Vagina (tissue), 2 donors: ENCODE data around the gene BCAS3. TPM values are rescaled to one million over a fixed set of nuclear protein-coding genes. Genes with fewer than 3 reads are reported as not detected.

ENCODE experiments used
- DNase-seq, 2 donors: peaks; one replicate each; pipeline ENCODE4 v3.0.0-alpha.2; 2017; ENCODE audit errors: extremely low spot score in 2 of 2
- H3K27ac ChIP-seq: fragments of 200-600 bp; sonication (generic); one replicate; pipeline ENCODE4 v1.5.1; 2019
- H3K27me3 ChIP-seq: fragments of 200-600 bp; sonication (generic); one replicate; pipeline ENCODE4 v1.5.1; 2019
- H3K36me3 ChIP-seq, 2 donors: fragments of 200-600 bp; sonication (generic); one replicate each; pipeline ENCODE4 v1.5.1; 2017 to 2019
- H3K4me1 ChIP-seq: fragments of 200-600 bp; sonication (generic); one replicate; pipeline ENCODE4 v1.5.1; 2019
- H3K4me3 ChIP-seq, 2 donors: fragments of 200-600 bp; sonication (generic); 1 replicate in 1 of 2; 2 replicates in 1 of 2; pipeline ENCODE4 v1.5.1; 2016 to 2019
- H3K9me3 ChIP-seq: fragments of 200-600 bp; sonication (generic); one replicate; pipeline ENCODE4 v1.5.1; 2019
- POLR2A ChIP-seq, 2 donors: fragments of 450-650 bp; IDR thresholded peaks; one replicate each; pipeline ENCODE4 v1.6.1; 2017; ENCODE audit warnings: antibody characterized with exemption in 2 of 2, mild to moderate bottlenecking in 2 of 2, moderate library complexity in 2 of 2
- POLR2AphosphoS5 ChIP-seq, 2 donors: sonication (generic); formaldehyde crosslinking; IDR thresholded peaks; one replicate each; pipeline ENCODE4 v1.9.0; 2017; ENCODE audit warnings: antibody characterized with exemption in 2 of 2, mild to moderate bottlenecking in 2 of 2, low read depth in 1 of 2; ENCODE audit not compliant: insufficient read depth in 1 of 2
- intact Hi-C: fragments of 100-400 bp; cut with DNase I; formaldehyde crosslinking; loops from one replicate; pipeline ENCODE4 v1.15.1; 2023
- total RNA-seq: library from RNA; depleted of rRNA; stranded (reverse); fragments of >200 nt; gene quantifications from one replicate; pipeline ENCODE4 v1.2.3, GENCODE V29; 2016
- TF ChIP-seq, protein P1 (sequence below), 3 experiments: fragments of 450-650 bp in 2 of 3; fragments of 200-600 bp in 1 of 3; sonication (generic) in 1 of 3; IDR thresholded peaks; one replicate each; pipeline ENCODE4 v1.5.1; 2017 to 2019; ENCODE audit warnings: antibody characterized with exemption in 3 of 3, mild to moderate bottlenecking in 2 of 3, moderate library complexity in 2 of 3

Gene BCAS3
- total RNA-seq, 1 donor from 2014 or later: 33.1 TPM

DNA sequence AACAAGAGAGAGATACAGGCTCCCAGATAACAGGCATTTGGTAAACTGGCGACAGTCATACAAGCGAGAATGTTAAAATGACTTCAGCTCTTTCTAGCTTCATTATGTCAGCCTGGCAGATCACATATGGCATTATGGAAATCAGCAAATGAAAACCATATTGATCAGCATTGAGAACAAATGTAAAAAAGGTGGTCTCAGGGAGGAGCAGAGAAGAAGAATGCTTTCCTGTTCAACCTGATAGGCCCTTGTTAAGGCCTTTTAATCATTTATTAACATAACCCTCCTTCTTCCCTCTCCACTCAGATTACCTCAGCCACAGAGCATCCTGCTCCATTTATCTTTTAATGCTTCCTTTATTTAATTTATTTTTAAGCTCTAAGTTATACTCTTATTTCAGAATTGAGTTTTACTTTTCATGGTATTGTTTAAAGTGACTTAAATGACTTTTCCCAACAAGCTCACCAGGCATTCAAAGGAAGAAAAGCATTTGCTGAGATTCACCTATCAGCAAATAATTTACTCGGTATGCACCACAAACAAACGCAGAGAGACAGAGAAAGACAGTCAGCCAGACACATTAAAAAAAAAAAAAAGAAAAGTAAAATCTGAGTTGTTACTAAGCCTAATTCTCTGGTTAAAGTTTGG lies 478.1 kb downstream of the BCAS3 start:
- Histone ChIP-seq H3K27ac (no peak overlapping the region), H3K4me1 (peaks cover 13% of the 10 kb centered on the region), H3K9me3 (no peaks in the 10 kb centered on the region), H3K4me3 (no peak overlapping the region), H3K27me3 (no peaks in the 10 kb centered on the region), H3K36me3 (no peaks in the 10 kb centered on the region)
- TF ChIP-seq POLR2A (IDR thresholded peaks at IDR 0.05) (no peak), POLR2AphosphoS5 (IDR thresholded peaks at IDR 0.05; ENCODE audit: insufficient read depth in 1 of 2, low read depth in 1 of 2) (no peak)
- TF ChIP-seq, protein P1, sequence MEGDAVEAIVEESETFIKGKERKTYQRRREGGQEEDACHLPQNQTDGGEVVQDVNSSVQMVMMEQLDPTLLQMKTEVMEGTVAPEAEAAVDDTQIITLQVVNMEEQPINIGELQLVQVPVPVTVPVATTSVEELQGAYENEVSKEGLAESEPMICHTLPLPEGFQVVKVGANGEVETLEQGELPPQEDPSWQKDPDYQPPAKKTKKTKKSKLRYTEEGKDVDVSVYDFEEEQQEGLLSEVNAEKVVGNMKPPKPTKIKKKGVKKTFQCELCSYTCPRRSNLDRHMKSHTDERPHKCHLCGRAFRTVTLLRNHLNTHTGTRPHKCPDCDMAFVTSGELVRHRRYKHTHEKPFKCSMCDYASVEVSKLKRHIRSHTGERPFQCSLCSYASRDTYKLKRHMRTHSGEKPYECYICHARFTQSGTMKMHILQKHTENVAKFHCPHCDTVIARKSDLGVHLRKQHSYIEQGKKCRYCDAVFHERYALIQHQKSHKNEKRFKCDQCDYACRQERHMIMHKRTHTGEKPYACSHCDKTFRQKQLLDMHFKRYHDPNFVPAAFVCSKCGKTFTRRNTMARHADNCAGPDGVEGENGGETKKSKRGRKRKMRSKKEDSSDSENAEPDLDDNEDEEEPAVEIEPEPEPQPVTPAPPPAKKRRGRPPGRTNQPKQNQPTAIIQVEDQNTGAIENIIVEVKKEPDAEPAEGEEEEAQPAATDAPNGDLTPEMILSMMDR (IDR thresholded peaks at IDR 0.05): no peak
- no peak for DNase-seq
- intact Hi-C loops: no loop called here

DNA sequence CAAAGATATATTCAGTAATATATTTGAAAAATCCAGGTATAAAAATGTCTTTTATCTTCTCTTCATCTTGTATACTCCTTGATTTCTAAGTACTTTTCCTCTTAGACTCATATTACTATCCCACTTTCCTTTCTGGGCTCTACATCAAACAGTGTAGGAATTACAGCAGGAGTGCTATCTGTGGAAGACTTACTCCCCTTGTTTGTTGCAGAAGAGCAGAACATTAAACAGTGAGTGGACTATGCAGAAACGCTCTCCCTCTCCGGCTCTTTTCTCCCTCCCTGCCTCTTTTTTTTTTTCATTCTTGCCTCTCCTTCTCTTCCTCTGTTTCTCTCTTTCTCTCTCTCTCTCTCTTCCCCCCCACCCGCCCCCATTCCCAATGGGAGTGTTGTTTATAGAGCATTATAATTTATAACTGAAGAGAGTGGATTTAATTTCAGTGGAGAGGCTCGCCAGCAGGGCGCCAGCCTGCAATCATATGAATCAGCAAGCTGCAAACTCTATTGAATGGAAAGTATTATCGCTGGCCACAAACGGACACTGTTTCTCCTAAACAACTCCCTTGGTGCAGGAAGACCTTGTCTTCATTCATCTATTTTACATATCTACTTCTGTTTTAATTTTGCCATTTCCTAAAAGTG lies 479.7 kb downstream of the BCAS3 start:
- Histone ChIP-seq H3K27ac (peak overlapping the region; percentile 3), H3K4me1 (peaks cover 13% of the 10 kb centered on the region), H3K9me3 (no peaks in the 10 kb centered on the region), H3K27me3 (no peaks in the 10 kb centered on the region), H3K36me3 (no peaks in the 10 kb centered on the region), H3K4me3 (no peak overlapping the region)
- intact Hi-C loops: no loop called here
- TF ChIP-seq POLR2A (IDR thresholded peaks at IDR 0.05) (no peak), POLR2AphosphoS5 (IDR thresholded peaks at IDR 0.05; ENCODE audit: insufficient read depth in 1 of 2, low read depth in 1 of 2) (no peak)
- TF ChIP-seq, protein P1 (IDR thresholded peaks at IDR 0.05): no peak
- DNase-seq: no peak

DNA sequence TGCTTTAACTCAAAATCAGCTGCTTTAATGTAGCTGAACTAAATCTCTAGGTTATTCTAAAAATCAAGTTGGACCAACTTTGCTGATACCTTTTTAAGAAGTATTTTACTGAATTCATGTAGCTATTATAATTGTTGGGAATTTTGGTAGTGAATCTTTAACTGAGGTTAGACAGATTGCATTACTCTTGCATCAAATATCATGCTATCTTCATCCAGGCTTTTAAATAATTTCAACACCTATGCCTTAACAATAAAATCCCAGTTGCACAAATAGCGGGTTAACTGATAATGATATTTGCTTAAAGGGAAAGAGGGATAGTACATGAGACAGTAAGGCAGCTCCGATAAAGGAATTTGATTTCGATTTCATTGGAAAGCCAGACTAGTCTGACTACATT lies 480.7 kb downstream of the BCAS3 start:
- TF ChIP-seq POLR2AphosphoS5 (IDR thresholded peaks at IDR 0.05; ENCODE audit: insufficient read depth in 1 of 2, low read depth in 1 of 2) (no peak), POLR2A (IDR thresholded peaks at IDR 0.05) (no peak)
- TF ChIP-seq, protein P1 (IDR thresholded peaks at IDR 0.05): no peak
- Histone ChIP-seq H3K9me3 (no peaks in the 10 kb centered on the region), H3K4me3 (no peak overlapping the region), H3K27ac (no peak overlapping the region), H3K36me3 (no peaks in the 10 kb centered on the region), H3K4me1 (peaks cover 13% of the 10 kb centered on the region), H3K27me3 (no peaks in the 10 kb centered on the region)
- intact Hi-C loops: no loop called here
- DNase-seq: no peak

DNA sequence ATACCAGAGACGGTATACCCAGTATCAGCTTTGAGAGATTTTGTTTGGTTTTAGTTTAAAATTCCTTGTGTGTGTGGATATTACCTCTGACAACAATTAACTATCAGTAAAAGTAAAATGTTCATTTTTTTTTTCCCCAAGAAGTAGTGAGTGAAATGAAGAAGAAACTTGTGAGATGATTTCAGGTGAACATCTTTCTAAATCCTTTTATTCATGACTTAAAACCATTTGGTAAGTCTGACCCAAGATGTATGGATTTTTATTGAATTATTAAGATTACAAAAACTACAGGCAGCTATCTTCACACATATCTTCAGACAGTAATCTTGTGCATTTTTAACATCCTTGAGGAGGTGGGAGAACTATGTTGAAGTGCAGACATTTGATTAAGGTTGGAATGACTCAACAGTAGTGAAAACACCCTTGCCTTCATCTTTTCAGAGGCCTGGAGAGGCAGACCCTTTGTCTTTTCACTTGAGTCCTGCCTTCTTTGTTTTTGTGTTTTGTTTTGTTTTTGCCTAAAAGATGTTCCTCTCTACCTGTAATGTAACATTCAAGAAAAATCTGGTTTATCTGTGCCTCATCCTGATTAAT lies 481.7 kb downstream of the BCAS3 start:
- TF ChIP-seq POLR2A (IDR thresholded peaks at IDR 0.05): no peak
- TF ChIP-seq, protein P1 (IDR thresholded peaks at IDR 0.05): no peak
- no peak for TF ChIP-seq POLR2AphosphoS5 (IDR thresholded peaks at IDR 0.05; ENCODE audit: insufficient read depth in 1 of 2, low read depth in 1 of 2)
- no peak for DNase-seq
- no peaks in the 10 kb centered on the region for H3K36me3 ChIP-seq
- no peak overlapping the region for H3K4me3 ChIP-seq
- H3K27ac ChIP-seq: no peak overlapping the region
- peaks cover 13% of the 10 kb centered on the region for H3K4me1 ChIP-seq
- H3K9me3 ChIP-seq: no peaks in the 10 kb centered on the region
- H3K27me3 ChIP-seq: no peaks in the 10 kb centered on the region
- intact Hi-C loops: no loop called here

DNA sequence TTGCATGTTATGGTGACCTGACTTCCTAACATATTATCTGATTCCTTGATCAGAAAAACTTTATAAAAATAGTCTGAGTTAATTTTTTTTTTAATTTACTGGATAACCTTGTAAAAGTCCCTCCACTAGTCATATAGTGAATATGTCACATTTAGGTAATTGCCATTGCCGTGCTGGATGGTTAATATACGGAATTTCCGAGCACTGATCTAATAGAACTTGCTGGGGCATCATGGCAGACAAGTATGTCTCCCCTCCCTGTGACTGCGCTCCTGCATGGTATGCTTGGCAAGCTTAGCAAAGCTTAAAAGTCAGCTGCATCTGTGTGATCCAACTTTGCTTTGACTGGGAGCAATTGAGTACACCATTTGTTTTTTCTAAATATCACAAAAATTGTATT lies 482.6 kb downstream of the BCAS3 start:
- TF ChIP-seq, protein P1 (IDR thresholded peaks at IDR 0.05): no peak
- TF ChIP-seq POLR2AphosphoS5 (IDR thresholded peaks at IDR 0.05; ENCODE audit: insufficient read depth in 1 of 2, low read depth in 1 of 2): no peak
- TF ChIP-seq POLR2A (IDR thresholded peaks at IDR 0.05): no peak
- intact Hi-C loops: no loop called here
- no peaks in the 10 kb centered on the region for H3K9me3 ChIP-seq
- H3K4me3 ChIP-seq: no peak overlapping the region
- DNase-seq: no peak
- H3K27me3 ChIP-seq: no peaks in the 10 kb centered on the region
- no peaks in the 10 kb centered on the region for H3K36me3 ChIP-seq
- peaks cover 13% of the 10 kb centered on the region for H3K4me1 ChIP-seq
- H3K27ac ChIP-seq: no peak overlapping the region
